Stimulated activated CD4-positive, alpha-beta T cell treated with anti-CD3 and anti-CD28 coated beads, Interleukin-2, amount 100 ng/mL, for 4 hours (primary cell): ENCODE data around the gene REM1.
"Not testable (repeated sequence)": the region's sequence is repeated elsewhere in the genome, so short reads cannot be mapped to it uniquely, and the experiment has no call there.

Experiments used
- DNase-seq: peaks from one replicate; pipeline ENCODE4 v3.0.0-alpha.2; 2020; ENCODE audit warnings: low read depth

Gene REM1

GRCh38 chr20:31474758-31475427 lies at the start of gene REM1, which contains the start of gene DEFB124:
Gene REM1, plus strand, starts transcription at chr20:31475288. Its CDS starts 1,158 bp downstream, at chr20:31476446.
Gene DEFB124, minus strand, starts transcription at chr20:31475127. Its CDS starts 2,114 bp downstream, at chr20:31473013.
- no peak for DNase-seq

- no peak for DNase-seq
These were observed 49.3 kb upstream of the REM1 start for GRCh38 chr20:31425797-31426196.

- not testable (repeated sequence) for DNase-seq
These were observed 48.1 kb upstream of the REM1 start for GRCh38 chr20:31426891-31427551.

- DNase-seq, result not testable (repeated sequence)
These were observed 47.5 kb upstream of the REM1 start for GRCh38 chr20:31427576-31427975.

- DNase-seq, result no peak
These were observed 44.4 kb upstream of the REM1 start for GRCh38 chr20:31430568-31431115.

- no peak for DNase-seq
These were observed 35.0 kb upstream of the REM1 start, which contains the start of gene DEFB123 for GRCh38 chr20:31440012-31440659. Gene DEFB123, plus strand, starts transcription at chr20:31440632. Its CDS starts 67 bp downstream, at chr20:31440699.

- DNase-seq, result no peak
These were observed 28.8 kb upstream of the REM1 start for GRCh38 chr20:31446084-31446819.

GRCh38 chr20:31449511-31450414 lies 25.3 kb upstream of the REM1 start:
- DNase-seq, result no peak

GRCh38 chr20:31452575-31452974 lies 22.5 kb upstream of the REM1 start:
- no peak for DNase-seq

GRCh38 chr20:31454361-31454760 lies 20.7 kb upstream of the REM1 start:
- no peak for DNase-seq

- DNase-seq, result not testable (repeated sequence)
These were observed 4.1 kb upstream of the REM1 start for GRCh38 chr20:31470946-31471345.

- DNase-seq, result no peak
These were observed 2.4 kb upstream of the REM1 start for GRCh38 chr20:31472395-31473330.

- no peak for DNase-seq
These were observed 1.6 kb upstream of the REM1 start for GRCh38 chr20:31473331-31474096.

GRCh38 chr20:31474097-31474436 lies 1.0 kb upstream of the REM1 start:
- no peak for DNase-seq

- no peak for DNase-seq
These were observed 595 bp downstream of the REM1 start for GRCh38 chr20:31475472-31476293.

GRCh38 chr20:31476294-31476585 lies 1.2 kb downstream of the REM1 start:
- no peak for DNase-seq

GRCh38 chr20:31476643-31477215 lies 1.6 kb downstream of the REM1 start:
- DNase-seq, result no peak

- DNase-seq, result no peak
These were observed 8.9 kb downstream of the REM1 start for GRCh38 chr20:31484001-31484400.
